ENCODE results near the gene ANKAR. TPM values are rescaled to one million over a fixed set of nuclear protein-coding genes. Genes with fewer than 3 reads are reported as not detected.
"Not testable (repeated sequence)": the region's sequence is repeated elsewhere in the genome, so short reads cannot be mapped to it uniquely, and the experiment has no call there.

Gene ANKAR
- total RNA-seq, 1 experiment from 2014 or later: 4.4 TPM

DNA sequence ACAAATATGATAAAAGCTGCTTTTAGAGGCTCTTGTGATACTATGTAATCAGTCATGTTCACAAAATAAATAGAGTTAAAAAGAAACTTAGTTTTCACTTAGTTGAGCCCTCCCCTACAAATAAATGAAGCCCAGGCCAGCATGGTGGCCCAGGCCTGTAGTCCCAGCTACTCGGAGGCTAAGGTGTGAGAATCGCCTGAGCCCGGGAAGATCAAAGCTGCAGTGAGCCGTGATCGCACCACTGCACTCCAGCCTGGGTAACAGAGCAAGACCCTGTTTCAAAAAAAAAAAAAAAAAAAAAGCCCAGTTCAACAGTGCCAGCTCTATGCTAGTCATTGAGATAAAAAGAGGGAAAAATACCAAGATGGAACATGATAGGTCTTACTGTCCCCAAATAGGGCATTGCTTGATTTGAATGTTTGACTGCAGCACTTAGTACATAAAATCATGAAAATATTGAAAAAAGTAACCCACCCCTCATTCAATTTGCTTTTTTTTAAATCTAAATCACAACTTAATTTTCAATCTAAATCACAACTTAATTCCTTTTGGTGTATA lies 11.7 kb upstream of the ANKAR start:
- ATAC-seq (no peak), DNase-seq (ENCODE audit: low read depth, low spot score) (no peak)
- Histone ChIP-seq H3K4me3 (ENCODE audit: low read depth in 2 of 2, low read length in 2 of 2) (peak overlapping the region; percentile 94 to 98), H3K27me3 (ENCODE audit: control insufficient read depth, insufficient read depth, low read length) (no peaks in the 10 kb centered on the region), H3K9me3 (ENCODE audit: control insufficient read depth, insufficient read depth, low read depth, low read length) (no peaks in the 10 kb centered on the region), H3K4me1 (ENCODE audit: control insufficient read depth, insufficient read depth, low read length) (peaks cover 5% of the 10 kb centered on the region), H3K27ac (ENCODE audit: low read length) (peak overlapping the region; percentile 93; the same call in 1 of the 2 replicates), H3K36me3 (ENCODE audit: control insufficient read depth, insufficient read depth, low read length) (peaks cover 23% of the 10 kb centered on the region; the same call in 1 of the 2 replicates)
- in situ Hi-C loops (cut with HindIII; ENCODE audit: low pct_unique_long_range_greater_than_20kb, low sequenced_read_pairs) (no loop called here), intact Hi-C loops (cut with micrococcal nuclease; ENCODE audit: unreplicated experiment) (loop anchor here (5.0 kb wide), 3 partner anchors 35 to 410 kb away; partner anchors contain the start of gene OSGEPL1)
- CTCF ChIA-PET: no interaction called here
- POLR2A ChIA-PET: no interaction called here
- no peak for TF ChIP-seq TCF7L2 (IDR thresholded peaks at IDR 0.05; ENCODE audit: low read depth, low read length)
- no peak for TF ChIP-seq SIN3A (IDR thresholded peaks at IDR 0.05; ENCODE audit: borderline replicate concordance, insufficient read depth, low read depth, low read length)
- no peak for TF ChIP-seq CTCF (IDR thresholded peaks at IDR 0.05)
- no peak for TF ChIP-seq POLR2AphosphoS5 (IDR thresholded peaks at IDR 0.05; ENCODE audit: low read depth, low read length)
- TF ChIP-seq, protein P1, sequence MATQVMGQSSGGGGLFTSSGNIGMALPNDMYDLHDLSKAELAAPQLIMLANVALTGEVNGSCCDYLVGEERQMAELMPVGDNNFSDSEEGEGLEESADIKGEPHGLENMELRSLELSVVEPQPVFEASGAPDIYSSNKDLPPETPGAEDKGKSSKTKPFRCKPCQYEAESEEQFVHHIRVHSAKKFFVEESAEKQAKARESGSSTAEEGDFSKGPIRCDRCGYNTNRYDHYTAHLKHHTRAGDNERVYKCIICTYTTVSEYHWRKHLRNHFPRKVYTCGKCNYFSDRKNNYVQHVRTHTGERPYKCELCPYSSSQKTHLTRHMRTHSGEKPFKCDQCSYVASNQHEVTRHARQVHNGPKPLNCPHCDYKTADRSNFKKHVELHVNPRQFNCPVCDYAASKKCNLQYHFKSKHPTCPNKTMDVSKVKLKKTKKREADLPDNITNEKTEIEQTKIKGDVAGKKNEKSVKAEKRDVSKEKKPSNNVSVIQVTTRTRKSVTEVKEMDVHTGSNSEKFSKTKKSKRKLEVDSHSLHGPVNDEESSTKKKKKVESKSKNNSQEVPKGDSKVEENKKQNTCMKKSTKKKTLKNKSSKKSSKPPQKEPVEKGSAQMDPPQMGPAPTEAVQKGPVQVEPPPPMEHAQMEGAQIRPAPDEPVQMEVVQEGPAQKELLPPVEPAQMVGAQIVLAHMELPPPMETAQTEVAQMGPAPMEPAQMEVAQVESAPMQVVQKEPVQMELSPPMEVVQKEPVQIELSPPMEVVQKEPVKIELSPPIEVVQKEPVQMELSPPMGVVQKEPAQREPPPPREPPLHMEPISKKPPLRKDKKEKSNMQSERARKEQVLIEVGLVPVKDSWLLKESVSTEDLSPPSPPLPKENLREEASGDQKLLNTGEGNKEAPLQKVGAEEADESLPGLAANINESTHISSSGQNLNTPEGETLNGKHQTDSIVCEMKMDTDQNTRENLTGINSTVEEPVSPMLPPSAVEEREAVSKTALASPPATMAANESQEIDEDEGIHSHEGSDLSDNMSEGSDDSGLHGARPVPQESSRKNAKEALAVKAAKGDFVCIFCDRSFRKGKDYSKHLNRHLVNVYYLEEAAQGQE (IDR thresholded peaks at IDR 0.05; ENCODE audit: insufficient read depth in 1 of 2, low read depth in 2 of 2, low read length in 1 of 2): no peak
- BruUV-seq (replicated peaks): no TSS peak

- peaks cover 24% of the 10 kb centered on the region; the same call in 1 of the 2 replicates for H3K36me3 ChIP-seq (ENCODE audit: control insufficient read depth, insufficient read depth, low read length)
- CTCF ChIA-PET; in situ Hi-C loops (cut with HindIII; ENCODE audit: low pct_unique_long_range_greater_than_20kb, low sequenced_read_pairs); H3K27me3 ChIP-seq (ENCODE audit: control insufficient read depth, insufficient read depth, low read length); BruUV-seq (replicated peaks); H3K4me3 ChIP-seq (ENCODE audit: low read depth in 2 of 2, low read length in 2 of 2); POLR2A ChIA-PET; ATAC-seq; DNase-seq (ENCODE audit: low read depth, low spot score); H3K9me3 ChIP-seq (ENCODE audit: control insufficient read depth, insufficient read depth, low read depth, low read length); H3K4me1 ChIP-seq (ENCODE audit: control insufficient read depth, insufficient read depth, low read length); H3K27ac ChIP-seq (ENCODE audit: low read length): not testable (repeated sequence)
- intact Hi-C loops (cut with micrococcal nuclease; ENCODE audit: unreplicated experiment): loop anchor here (5.0 kb wide), 3 partner anchors 34 to 409 kb away; partner anchors contain the start of gene OSGEPL1
These were observed 11.2 kb upstream of the ANKAR start for GRCh38 chr2:189663319-189663718.

GRCh38 chr2:189669913-189670312 lies 4.6 kb upstream of the ANKAR start:
- Histone ChIP-seq H3K4me3 (ENCODE audit: low read depth in 2 of 2, low read length in 2 of 2) (no peak overlapping the region), H3K27ac (ENCODE audit: low read length) (no peak overlapping the region), H3K27me3 (ENCODE audit: control insufficient read depth, insufficient read depth, low read length) (no peaks in the 10 kb centered on the region), H3K36me3 (ENCODE audit: control insufficient read depth, insufficient read depth, low read length) (peaks cover 28% of the 10 kb centered on the region; the same call in 1 of the 2 replicates), H3K4me1 (ENCODE audit: control insufficient read depth, insufficient read depth, low read length) (no peaks in the 10 kb centered on the region), H3K9me3 (ENCODE audit: control insufficient read depth, insufficient read depth, low read depth, low read length) (no peaks in the 10 kb centered on the region)
- no peak for ATAC-seq
- in situ Hi-C loops (cut with HindIII; ENCODE audit: low pct_unique_long_range_greater_than_20kb, low sequenced_read_pairs): no loop called here
- no peak for DNase-seq (ENCODE audit: low read depth, low spot score)
- POLR2A ChIA-PET: no interaction called here
- intact Hi-C loops (cut with micrococcal nuclease; ENCODE audit: unreplicated experiment): no loop called here
- CTCF ChIA-PET: no interaction called here
- BruUV-seq (replicated peaks): no TSS peak
- TF ChIP-seq POLR2AphosphoS5 (IDR thresholded peaks at IDR 0.05; ENCODE audit: low read depth, low read length) (no peak), SIN3A (IDR thresholded peaks at IDR 0.05; ENCODE audit: borderline replicate concordance, insufficient read depth, low read depth, low read length) (no peak), TCF7L2 (IDR thresholded peaks at IDR 0.05; ENCODE audit: low read depth, low read length) (no peak), CTCF (IDR thresholded peaks at IDR 0.05) (no peak)
- TF ChIP-seq, protein P1 (IDR thresholded peaks at IDR 0.05; ENCODE audit: insufficient read depth in 1 of 2, low read depth in 2 of 2, low read length in 1 of 2): no peak

All from Panc1 (cell line).